Aorta (tissue), 5 donors: ENCODE data around the gene STK39. TPM values are rescaled to one million over a fixed set of nuclear protein-coding genes. Genes with fewer than 3 reads are reported as not detected.

ENCODE experiments used
- ATAC-seq: fragments of 200-7000 bp; cut with Tn5 transposase; one replicate; pipeline ENCODE4 v1.9.1; 2022; ENCODE audit warnings: moderate library complexity; ENCODE audit not compliant: low FRiP score
- DNase-seq, 2 donors: peaks; one replicate each; pipeline ENCODE4 v3.0.0-alpha.2; 2020
- H3K27ac ChIP-seq, 2 donors: one replicate each; pipeline ENCODE4 v1.5.1; 2013; ENCODE audit warnings: low read length in 2 of 2, mild to moderate bottlenecking in 2 of 2, moderate library complexity in 2 of 2, control low read depth in 1 of 2, inconsistent platforms in 1 of 2, low read depth in 1 of 2
- H3K27me3 ChIP-seq, 2 donors: one replicate each; pipeline ENCODE4 v1.6.1; 2013; ENCODE audit warnings: control low read depth in 1 of 2, low read length in 1 of 2, mild to moderate bottlenecking in 1 of 2, moderate library complexity in 1 of 2; ENCODE audit not compliant: insufficient read depth in 2 of 2, control insufficient read depth in 1 of 2
- H3K36me3 ChIP-seq, 2 donors: one replicate each; pipeline ENCODE4 v1.6.1; 2013; ENCODE audit warnings: control low read depth in 1 of 2, low read length in 1 of 2, mild to moderate bottlenecking in 1 of 2; ENCODE audit not compliant: insufficient read depth in 2 of 2, control insufficient read depth in 1 of 2
- H3K4me1 ChIP-seq, 2 donors: one replicate each; pipeline ENCODE4 v1.6.1; 2013; ENCODE audit warnings: low read length in 2 of 2, control low read depth in 1 of 2, mild to moderate bottlenecking in 1 of 2, moderate library complexity in 1 of 2; ENCODE audit not compliant: insufficient read depth in 2 of 2, control insufficient read depth in 1 of 2
- H3K4me3 ChIP-seq, 2 donors: one replicate each; pipeline ENCODE4 v1.5.1; 2013; ENCODE audit warnings: low read length in 2 of 2, control low read depth in 1 of 2, mild to moderate bottlenecking in 1 of 2
- H3K9me3 ChIP-seq: one replicate; pipeline ENCODE4 v1.6.1; 2013; ENCODE audit warnings: mild to moderate bottlenecking, low read length; ENCODE audit not compliant: control insufficient read depth
- WGBS, 2 donors: extraction: QIAGEN DNeasy Blood & Tissue Kit; methylation state at CpG; one replicate each; pipeline ENCODE4 v1.1.7; 2013; 5-methylcytosine and 5-hydroxymethylcytosine counted together
- intact Hi-C, 2 donors: fragments of 100-400 bp; cut with DNase I; formaldehyde crosslinking; loops; one replicate each; pipeline versions ENCODE4 v1.14.2 to v1.15.0; 2022
- polyA plus RNA-seq, 2 donors: library from polyadenylated mRNA; stranded (reverse); fragments of 200-250 nt; gene quantifications; one replicate each; pipeline ENCODE4 v1.2.3, GENCODE V29; 2013
- total RNA-seq, 2 donors: library from RNA; stranded (reverse); fragmentation: NEBNext Ultra II Directional; extraction: Animal tissue kit (Norgen Biotek cat#: 25700); gene quantifications; one replicate each; pipeline ENCODE4 v1.2.1, GENCODE V29; 2021
- donor health status: healthy with polysubstance abuse.
- donor health status: Bipolar disorder and iron deficiency.
- donor health status: DM: no; HTN: no; CAD: no.
- donor health status: DM: no; HTN: no; CAD: no.
- donor health status: DM: yes; HTN: yes; CAD: no.

Gene STK39
- total and polyA plus RNA-seq, 4 donors, result 7.1 to 17.7 (median 14.4) TPM

GRCh38 chr2:168220965-168221819, 26.2 kb downstream of the STK39 start:
- Histone ChIP-seq H3K9me3 (no peaks in the 10 kb centered on the region), H3K27ac (no peak overlapping the region), H3K36me3 (no peaks in the 10 kb centered on the region), H3K4me1 (peaks cover 0 to 4% of the 10 kb centered on the region in 2 donors), H3K4me3 (no peak overlapping the region), H3K27me3 (no peaks in the 10 kb centered on the region)
- ATAC-seq, result no peak
- no peak for DNase-seq
- 90 to 91% methylated on average over 11 of the region's 11 CpGs for WGBS, 2 donors
- intact Hi-C loops, result no loop called here

DNA sequence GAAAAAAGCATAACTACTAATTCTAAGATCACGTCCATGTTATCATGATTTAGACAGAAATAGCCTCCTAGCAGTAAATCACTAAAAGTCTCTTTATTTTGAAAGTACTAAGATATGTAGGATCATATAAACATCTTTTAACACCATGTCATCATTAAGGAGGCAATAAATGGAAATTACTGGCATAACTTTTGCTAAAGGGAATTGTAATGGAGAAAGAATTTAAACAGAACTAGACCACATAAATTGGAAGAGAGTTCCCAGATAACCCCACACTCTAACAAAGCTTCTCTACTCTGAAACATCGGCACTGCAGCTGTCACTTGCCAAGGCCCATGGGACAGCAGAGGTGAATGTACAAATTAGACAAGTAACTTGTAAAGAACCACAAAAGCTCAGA, 29.5 kb downstream of the STK39 start:
- Histone ChIP-seq H3K4me1 (peaks cover 0 to 4% of the 10 kb centered on the region in 2 donors), H3K9me3 (no peaks in the 10 kb centered on the region), H3K4me3 (no peak overlapping the region), H3K27me3 (no peaks in the 10 kb centered on the region), H3K27ac (no peak overlapping the region), H3K36me3 (no peaks in the 10 kb centered on the region)
- whole genome bisulfite sequencing, 2 donors, result 41 to 47% methylated on average over 2 of the region's 2 CpGs
- ATAC-seq, result no peak
- intact Hi-C loops, result no loop called here
- no peak for DNase-seq

DNA sequence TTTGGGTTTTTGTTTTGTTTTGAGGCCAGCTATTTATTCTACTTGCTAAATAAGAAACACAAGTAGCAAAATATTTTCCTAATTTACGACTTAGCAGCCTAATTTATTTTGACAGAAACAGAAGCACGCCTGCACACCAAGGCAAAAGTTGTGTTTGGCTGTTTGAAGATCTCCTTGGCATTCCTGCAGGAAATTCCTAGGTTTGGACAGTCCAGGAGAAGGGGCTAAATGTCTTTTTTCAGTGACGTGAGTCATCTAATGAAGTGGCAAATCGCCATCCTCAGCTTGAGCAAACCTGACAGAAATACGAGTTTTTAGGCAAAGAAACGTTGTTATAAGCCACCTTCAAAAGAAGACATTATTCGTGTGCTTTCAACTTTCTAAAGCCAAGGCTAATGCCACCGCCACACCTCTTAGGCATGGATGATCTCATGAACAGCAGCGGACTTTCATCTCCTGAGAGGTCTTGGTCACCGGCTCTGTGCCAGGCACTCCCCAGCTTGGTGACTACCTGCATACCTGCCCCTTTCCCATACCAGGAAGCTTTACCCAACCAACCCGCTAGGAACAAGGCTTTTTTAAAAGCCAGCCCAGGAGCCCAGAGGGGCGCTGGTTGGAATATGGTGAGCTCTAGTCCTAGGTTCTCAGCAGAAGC, 30.9 kb downstream of the STK39 start:
- H3K4me3 ChIP-seq, result no peak overlapping the region
- WGBS, 2 donors, result 49 to 53% methylated on average over 12 of the region's 12 CpGs
- no peak overlapping the region for H3K27ac ChIP-seq
- H3K36me3 ChIP-seq, result no peaks in the 10 kb centered on the region
- H3K4me1 ChIP-seq, result peaks cover 0 to 6% of the 10 kb centered on the region in 2 donors
- DNase-seq (no peak), ATAC-seq (peak; percentile 50)
- intact Hi-C loops, result no loop called here
- no peaks in the 10 kb centered on the region for H3K27me3 ChIP-seq
- no peaks in the 10 kb centered on the region for H3K9me3 ChIP-seq

GRCh38 chr2:168215813-168216212, 31.6 kb downstream of the STK39 start:
- 75 to 82% methylated on average over 1 of the region's 1 CpG for WGBS, 2 donors
- ATAC-seq (no peak), DNase-seq (no peak)
- Histone ChIP-seq H3K27ac (no peak overlapping the region), H3K9me3 (no peaks in the 10 kb centered on the region), H3K4me3 (no peak overlapping the region), H3K27me3 (no peaks in the 10 kb centered on the region), H3K36me3 (no peaks in the 10 kb centered on the region), H3K4me1 (peaks cover 0 to 6% of the 10 kb centered on the region in 2 donors)
- intact Hi-C loops, result no loop called here

DNA sequence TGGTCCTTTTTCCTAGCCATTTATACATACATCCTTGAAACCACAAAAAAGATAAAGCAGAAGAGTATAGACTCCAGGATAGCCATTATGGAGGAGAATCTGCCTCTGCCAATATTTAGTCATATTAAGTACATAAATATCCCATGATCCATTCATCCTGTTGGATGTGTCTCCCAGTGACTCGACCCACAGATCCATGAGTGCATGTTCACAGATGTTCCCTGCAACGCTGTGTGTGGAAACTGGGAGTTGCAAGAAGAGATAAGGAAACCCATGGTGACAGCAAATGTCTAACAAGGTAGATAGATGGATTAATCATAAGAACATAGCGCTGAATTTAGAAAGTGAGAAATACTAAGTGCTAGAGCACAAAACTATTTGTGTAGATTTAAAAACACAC, 34.5 kb downstream of the STK39 start:
- intact Hi-C loops, result no loop called here
- DNase-seq (no peak), ATAC-seq (no peak)
- 76 to 81% methylated on average over 3 of the region's 3 CpGs for WGBS, 2 donors
- H3K27ac ChIP-seq, result no peak overlapping the region
- no peaks in the 10 kb centered on the region for H3K27me3 ChIP-seq
- H3K4me1 ChIP-seq, result peaks cover 0 to 4% of the 10 kb centered on the region in 2 donors
- no peak overlapping the region for H3K4me3 ChIP-seq
- no peaks in the 10 kb centered on the region for H3K36me3 ChIP-seq
- no peaks in the 10 kb centered on the region for H3K9me3 ChIP-seq

DNA sequence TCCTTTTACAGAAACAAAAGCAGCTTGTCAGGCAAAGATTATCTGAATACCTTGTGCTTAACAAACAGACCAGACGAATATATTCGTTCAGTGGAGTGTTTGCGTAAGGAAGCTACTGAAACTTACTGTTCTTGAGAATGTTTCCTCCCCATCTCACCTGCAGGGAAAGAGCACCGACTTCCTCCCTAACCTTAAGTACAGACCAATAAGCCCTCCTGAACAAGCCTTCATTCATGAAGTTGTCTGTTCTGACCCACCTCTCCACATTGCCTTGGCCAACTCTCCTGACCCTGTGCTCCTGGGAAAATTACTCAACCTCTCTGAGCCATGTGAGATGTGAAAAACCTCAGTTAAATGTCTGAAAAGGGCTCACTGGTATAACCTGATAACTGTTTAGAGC, 35.2 kb downstream of the STK39 start:
- no peak overlapping the region for H3K27ac ChIP-seq
- DNase-seq (no peak), ATAC-seq (no peak)
- intact Hi-C loops, result no loop called here
- H3K4me1 ChIP-seq, result peaks cover 0 to 4% of the 10 kb centered on the region in 2 donors
- H3K36me3 ChIP-seq, result no peaks in the 10 kb centered on the region
- no peaks in the 10 kb centered on the region for H3K27me3 ChIP-seq
- no peak overlapping the region for H3K4me3 ChIP-seq
- no peaks in the 10 kb centered on the region for H3K9me3 ChIP-seq
- WGBS, 2 donors, result 75 to 78% methylated on average over 4 of the region's 4 CpGs

GRCh38 chr2:168211664-168212163, 35.7 kb downstream of the STK39 start:
- ATAC-seq, result no peak
- Histone ChIP-seq H3K36me3 (no peaks in the 10 kb centered on the region), H3K27ac (no peak overlapping the region), H3K4me1 (peaks cover 0 to 2% of the 10 kb centered on the region in 2 donors), H3K4me3 (no peak overlapping the region), H3K27me3 (no peaks in the 10 kb centered on the region), H3K9me3 (no peaks in the 10 kb centered on the region)
- intact Hi-C loops, result no loop called here
- WGBS, 2 donors, result 76 to 80% methylated on average over 5 of the region's 5 CpGs
- no peak for DNase-seq

DNA sequence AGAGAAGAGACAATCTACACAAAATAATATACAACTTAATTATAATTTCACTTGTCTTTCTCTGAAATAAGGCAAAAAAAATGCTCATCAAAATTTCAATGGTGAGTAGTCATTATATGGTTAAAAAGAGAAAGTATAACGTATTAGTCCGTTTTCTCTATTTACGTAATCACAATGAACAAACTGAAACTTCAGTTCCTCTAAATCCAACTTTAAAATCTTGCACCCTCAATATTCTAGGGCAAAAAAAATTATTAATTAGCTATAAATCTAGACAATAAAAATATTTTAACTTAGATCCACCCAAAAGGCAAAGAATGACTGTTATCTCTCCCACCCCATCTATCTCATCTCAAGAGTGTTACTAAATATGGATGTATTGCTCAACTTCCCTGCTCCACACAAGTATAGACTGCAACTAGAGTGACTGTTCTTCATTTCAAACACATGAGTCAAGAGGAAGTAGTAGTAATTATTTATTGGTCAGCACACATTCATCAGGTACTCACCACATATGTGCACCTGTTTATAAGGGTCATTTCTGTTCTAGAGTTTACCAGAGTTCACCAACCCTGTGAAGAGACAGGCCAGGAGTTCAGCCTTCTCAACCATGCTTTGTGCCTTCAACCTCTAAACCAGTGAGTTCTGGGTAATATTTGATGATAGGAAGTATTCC, 36.4 kb downstream of the STK39 start:
- intact Hi-C loops, result no loop called here
- Histone ChIP-seq H3K27me3 (no peaks in the 10 kb centered on the region), H3K9me3 (no peaks in the 10 kb centered on the region), H3K4me3 (no peak overlapping the region), H3K4me1 (peaks cover 0 to 2% of the 10 kb centered on the region in 2 donors), H3K27ac (no peak overlapping the region), H3K36me3 (no peaks in the 10 kb centered on the region)
- WGBS, 2 donors, result 33 to 37% methylated on average over 3 of the region's 3 CpGs
- ATAC-seq, result peak; percentile 62
- DNase-seq, result no peak
